Measurements from ENCODE around the gene RGP1.

RGP1 gene

GRCh38 chr9:35748858-35749514 lies at the start of gene RGP1, which contains the start of gene GBA2:
Gene RGP1, plus strand, starts transcription at chr9:35749287. Its CDS starts 469 bp downstream, at chr9:35749756.
Gene GBA2, minus strand, starts transcription at chr9:35749228. Its CDS starts 524 bp downstream, at chr9:35748704.
- peak; percentile 63 for DNase-seq

- no peak for DNase-seq
Observed at GRCh38 chr9:35700031-35700430, 49.1 kb upstream of the RGP1 start.

- no peak for DNase-seq
Observed at GRCh38 chr9:35700942-35701341, 48.1 kb upstream of the RGP1 start.

GRCh38 chr9:35702696-35703095 lies 46.4 kb upstream of the RGP1 start:
- no peak for DNase-seq

- no peak for DNase-seq
Observed at GRCh38 chr9:35703906-35704672, 45.0 kb upstream of the RGP1 start.

- no peak for DNase-seq
Observed at GRCh38 chr9:35705372-35705771, 43.7 kb upstream of the RGP1 start.

- no peak for DNase-seq
Observed at GRCh38 chr9:35705836-35706430, 43.2 kb upstream of the RGP1 start.

GRCh38 chr9:35706951-35707350 lies 42.1 kb upstream of the RGP1 start:
- DNase-seq = no peak

- no peak for DNase-seq
Observed at GRCh38 chr9:35708146-35708545, 40.9 kb upstream of the RGP1 start.

GRCh38 chr9:35710818-35711500 lies 38.1 kb upstream of the RGP1 start:
- DNase-seq = no peak

GRCh38 chr9:35711501-35712428 lies 37.3 kb upstream of the RGP1 start:
- no peak for DNase-seq

- no peak for DNase-seq
Observed at GRCh38 chr9:35712762-35713400, 36.2 kb upstream of the RGP1 start.

- DNase-seq = no peak
Observed at GRCh38 chr9:35713578-35713977, 35.5 kb upstream of the RGP1 start.

- no peak for DNase-seq
Observed at GRCh38 chr9:35714123-35714522, 35.0 kb upstream of the RGP1 start.

GRCh38 chr9:35714579-35715252 lies 34.4 kb upstream of the RGP1 start:
- no peak for DNase-seq

- DNase-seq = no peak
Observed at GRCh38 chr9:35716230-35716629, 32.9 kb upstream of the RGP1 start.

GRCh38 chr9:35717132-35717870 lies 31.8 kb upstream of the RGP1 start:
- no peak for DNase-seq

- DNase-seq = no peak
Observed at GRCh38 chr9:35718721-35719511, 30.2 kb upstream of the RGP1 start.

GRCh38 chr9:35719546-35719945 lies 29.5 kb upstream of the RGP1 start:
- DNase-seq = no peak

- DNase-seq = no peak
Observed at GRCh38 chr9:35723426-35723825, 25.7 kb upstream of the RGP1 start.
